MCF 10A (cell line): ENCODE results near the gene LDAF1. TPM values are rescaled to one million over a fixed set of nuclear protein-coding genes. Genes with fewer than 3 reads are reported as not detected.

Experiments
- BruUV-seq: library from RNA; stranded (reverse); fragments of 400-500 nt; replicated peaks from 2 replicates; lab custom pipeline; 2021; lab: Mats Ljungman, UMichigan
- CTCF ChIA-PET: fragments of 300-600 bp; sonication (Branson Sonifier 250); formaldehyde crosslinking; extraction: SDS; loops from one replicate; lab custom pipeline; 2021; ENCODE audit warnings: antibody characterized with exemption, inconsistent platforms; lab: Yijun Ruan, JAX
- POLR2A ChIA-PET: fragments of 300-600, 350-650 bp; sonication (Branson Sonifier 250); formaldehyde crosslinking; extraction: SDS; loops from one replicate; lab custom pipeline; 2020; ENCODE audit warnings: antibody characterized with exemption, inconsistent platforms; lab: Yijun Ruan, JAX
- DNase-seq: peaks from one replicate; pipeline ENCODE4 v3.0.0-alpha.2; 2018; ENCODE audit not compliant: unreplicated experiment
- H3K27ac Mint-ChIP-seq: one replicate; pipeline ENCODE4 v1.8.0; 2022; ENCODE audit warnings: mild to moderate bottlenecking, low read depth, mixed read lengths; ENCODE audit not compliant: unreplicated experiment
- H3K27me3 Mint-ChIP-seq: one replicate; pipeline ENCODE4 v1.8.0; 2022; ENCODE audit warnings: mixed read lengths; ENCODE audit not compliant: insufficient read depth, unreplicated experiment
- H3K36me3 Mint-ChIP-seq: one replicate; pipeline ENCODE4 v1.8.0; 2022; ENCODE audit warnings: mild to moderate bottlenecking, moderate library complexity, mixed read lengths; ENCODE audit not compliant: insufficient read depth, unreplicated experiment
- H3K4me1 Mint-ChIP-seq: one replicate; pipeline ENCODE4 v1.8.0; 2022; ENCODE audit warnings: mixed read lengths; ENCODE audit not compliant: insufficient read depth, unreplicated experiment
- H3K4me3 Mint-ChIP-seq: one replicate; pipeline ENCODE4 v1.8.0; 2022; ENCODE audit warnings: mild to moderate bottlenecking, moderate library complexity, mixed read lengths; ENCODE audit not compliant: unreplicated experiment
- H3K9me3 Mint-ChIP-seq: one replicate; pipeline ENCODE4 v1.8.0; 2022; ENCODE audit warnings: mixed read lengths; ENCODE audit not compliant: unreplicated experiment
- intact Hi-C: fragments of 100-400 bp; cut with micrococcal nuclease; formaldehyde crosslinking; loops from 2 replicates; pipeline ENCODE4 v1.14.1; 2022
- total RNA-seq: library from RNA; stranded (reverse); gene quantifications from 2 replicates; pipeline ENCODE4 v1.2.3, GENCODE V29; 2022
- TF ChIP-seq, protein P1 (sequence below): fragments of 200-600 bp; IDR thresholded peaks from one replicate; pipeline ENCODE4 v1.8.0; 2022; ENCODE audit warnings: antibody characterized with exemption, mild to moderate bottlenecking; ENCODE audit not compliant: unreplicated experiment

LDAF1 gene
- total RNA-seq, 1 experiment from 2014 or later, result 30.1 TPM

GRCh38 chr16:21183995-21184394, 25.5 kb downstream of the LDAF1 start:
- ChIA-PET CTCF (interaction anchor here (0.6 to 0.7 kb wide), 2 partner anchors 47 to 140 kb away, joined by 3 read pairs; no protein-coding TSS in a partner anchor), POLR2A (interaction anchor here (0.6 kb wide), 1 partner anchor 230 kb away, joined by 3 read pairs; no protein-coding TSS in a partner anchor)
- Mint-ChIP-seq H3K9me3 (no peaks in the 10 kb centered on the region), H3K36me3 (peaks cover 26% of the 10 kb centered on the region), H3K27ac (no peak overlapping the region), H3K27me3 (no peaks in the 10 kb centered on the region), H3K4me3 (no peak overlapping the region), H3K4me1 (no peaks in the 10 kb centered on the region)
- BruUV-seq, result no TSS peak
- TF ChIP-seq, protein P1, sequence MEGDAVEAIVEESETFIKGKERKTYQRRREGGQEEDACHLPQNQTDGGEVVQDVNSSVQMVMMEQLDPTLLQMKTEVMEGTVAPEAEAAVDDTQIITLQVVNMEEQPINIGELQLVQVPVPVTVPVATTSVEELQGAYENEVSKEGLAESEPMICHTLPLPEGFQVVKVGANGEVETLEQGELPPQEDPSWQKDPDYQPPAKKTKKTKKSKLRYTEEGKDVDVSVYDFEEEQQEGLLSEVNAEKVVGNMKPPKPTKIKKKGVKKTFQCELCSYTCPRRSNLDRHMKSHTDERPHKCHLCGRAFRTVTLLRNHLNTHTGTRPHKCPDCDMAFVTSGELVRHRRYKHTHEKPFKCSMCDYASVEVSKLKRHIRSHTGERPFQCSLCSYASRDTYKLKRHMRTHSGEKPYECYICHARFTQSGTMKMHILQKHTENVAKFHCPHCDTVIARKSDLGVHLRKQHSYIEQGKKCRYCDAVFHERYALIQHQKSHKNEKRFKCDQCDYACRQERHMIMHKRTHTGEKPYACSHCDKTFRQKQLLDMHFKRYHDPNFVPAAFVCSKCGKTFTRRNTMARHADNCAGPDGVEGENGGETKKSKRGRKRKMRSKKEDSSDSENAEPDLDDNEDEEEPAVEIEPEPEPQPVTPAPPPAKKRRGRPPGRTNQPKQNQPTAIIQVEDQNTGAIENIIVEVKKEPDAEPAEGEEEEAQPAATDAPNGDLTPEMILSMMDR, result no peak
- no peak for DNase-seq
- intact Hi-C loops, result no loop called here

GRCh38 chr16:21184834-21185233, 26.4 kb downstream of the LDAF1 start:
- intact Hi-C loops, result loop anchor here (5.0 kb wide), 1 partner anchor 367 kb away; no protein-coding TSS in a partner anchor
- DNase-seq, result no peak
- ChIA-PET POLR2A (no interaction called here), CTCF (no interaction called here)
- Mint-ChIP-seq H3K36me3 (peaks cover 18% of the 10 kb centered on the region), H3K4me3 (no peak overlapping the region), H3K27ac (no peak overlapping the region), H3K9me3 (no peaks in the 10 kb centered on the region), H3K27me3 (no peaks in the 10 kb centered on the region), H3K4me1 (no peaks in the 10 kb centered on the region)
- TF ChIP-seq, protein P1, result no peak
- BruUV-seq, result no TSS peak

- no peak for DNase-seq
- CTCF ChIA-PET, result interaction anchor here (0.6 to 5.9 kb wide), 6 partner anchors 14 to 381 kb away, joined by 3 to 87 read pairs (median 4); partner anchors contain the start of genes CRYM and LDAF1
- intact Hi-C loops, result loop anchor here (5.0 kb wide), 1 partner anchor 367 kb away; no protein-coding TSS in a partner anchor
- Mint-ChIP-seq H3K27me3 (no peaks in the 10 kb centered on the region), H3K27ac (no peak overlapping the region), H3K9me3 (no peaks in the 10 kb centered on the region), H3K4me1 (no peaks in the 10 kb centered on the region), H3K36me3 (peaks cover 8% of the 10 kb centered on the region), H3K4me3 (no peak overlapping the region)
- no TSS peak for BruUV-seq
- TF ChIP-seq, protein P1, result no peak
- POLR2A ChIA-PET, result interaction anchor here (0.7 to 4.6 kb wide), 3 partner anchors 27 to 116 kb away, joined by 3 to 89 read pairs (median 3); partner anchors contain the start of gene LDAF1
Measured at GRCh38 chr16:21185659-21186325, 27.3 kb downstream of the LDAF1 start.

GRCh38 chr16:21186326-21186691, 27.8 kb downstream of the LDAF1 start:
- Mint-ChIP-seq H3K9me3 (no peaks in the 10 kb centered on the region), H3K4me1 (no peaks in the 10 kb centered on the region), H3K4me3 (no peak overlapping the region), H3K36me3 (peaks cover 4% of the 10 kb centered on the region), H3K27me3 (no peaks in the 10 kb centered on the region), H3K27ac (no peak overlapping the region)
- intact Hi-C loops, result loop anchor here (5.0 kb wide), 1 partner anchor 366 kb away; no protein-coding TSS in a partner anchor
- no peak for DNase-seq
- TF ChIP-seq, protein P1, result no peak
- CTCF ChIA-PET, result interaction anchor here (0.6 to 5.9 kb wide), 9 partner anchors 14 to 381 kb away, joined by 3 to 87 read pairs (median 5); partner anchors contain the start of genes CRYM and LDAF1
- no TSS peak for BruUV-seq
- POLR2A ChIA-PET, result interaction anchor here (0.5 to 4.6 kb wide), 4 partner anchors 28 to 1512 kb away, joined by 3 to 89 read pairs (median 3); partner anchors contain the start of gene LDAF1
